H1 (cell line): ENCODE results near the gene DNAJB1. TPM values are rescaled to one million over a fixed set of nuclear protein-coding genes. Genes with fewer than 3 reads are reported as not detected.

ENCODE experiments used
- CTCF ChIA-PET: fragments of 300-600 bp; sonication (Branson Sonifier 250); formaldehyde crosslinking; loops from one replicate; lab custom pipeline; 2021; ENCODE audit not compliant: partially characterized antibody; lab: Charles Lee
- POLR2A ChIA-PET: fragments of 300-600 bp; sonication (Branson Sonifier 250); formaldehyde crosslinking; loops from one replicate; lab custom pipeline; 2021; ENCODE audit warnings: inconsistent platforms; ENCODE audit not compliant: partially characterized antibody; lab: Charles Lee
- DNase-seq, 2 experiments: peaks; one replicate each; pipeline versions ENCODE4 v3.0.0 to v3.0.0-alpha.2; 2010 to 2022; ENCODE audit warnings: low spot score in 2 of 2, low read depth in 1 of 2, mixed read lengths in 1 of 2
- FAIRE-seq: peaks from 2 replicates; lab custom pipeline; 2011; peaks lifted over from hg19 to GRCh38; lab: Jason Lieb, UNC
- H2AFZ ChIP-seq: 2 replicates; pipeline ENCODE4 v1.8.1; 2012; ENCODE audit warnings: low read length, inconsistent platforms
- H2AK5ac ChIP-seq: 2 replicates; pipeline ENCODE4 v1.6.1; 2013; ENCODE audit warnings: low read depth, low read length
- H2BK120ac ChIP-seq: replicated peaks from 2 replicates; pipeline ENCODE3; 2013; ENCODE audit warnings: low read depth, low read length, inconsistent platforms
- H2BK12ac ChIP-seq: 2 replicates; pipeline ENCODE4 v1.6.1; 2013; ENCODE audit warnings: low read depth, low read length
- H2BK15ac ChIP-seq: 2 replicates; pipeline ENCODE4 v1.6.1; 2013; ENCODE audit warnings: low read length
- H2BK20ac ChIP-seq: 2 replicates; pipeline ENCODE4 v1.6.1; 2013; ENCODE audit warnings: low read length
- H2BK5ac ChIP-seq: 2 replicates; pipeline ENCODE4 v1.6.1; 2013; ENCODE audit warnings: low read depth, low read length
- H3K14ac ChIP-seq: 2 replicates; pipeline ENCODE4 v1.6.1; 2013; ENCODE audit warnings: inconsistent platforms; ENCODE audit not compliant: insufficient read length
- H3K18ac ChIP-seq: 2 replicates; pipeline ENCODE4 v1.6.1; 2013; ENCODE audit warnings: low read length; ENCODE audit errors: extremely low read depth
- H3K23ac ChIP-seq: 2 replicates; pipeline ENCODE4 v1.6.1; 2013; ENCODE audit warnings: inconsistent platforms; ENCODE audit not compliant: insufficient read length
- H3K23me2 ChIP-seq: 2 replicates; pipeline ENCODE4 v1.6.1; 2013; ENCODE audit warnings: low read depth, low read length
- H3K27ac ChIP-seq: 2 replicates; pipeline ENCODE4 v1.6.1; 2011; ENCODE audit warnings: low read depth, low read length, inconsistent platforms
- H3K27me3 ChIP-seq, 4 experiments: replicated peaks in 1 of 4; 1 replicate in 1 of 4; 2 replicates in 3 of 4; pipeline versions ENCODE4 v1.6.1 to v1.8.1; 2011 to 2013; ENCODE audit warnings: low read length in 3 of 4, mild to moderate bottlenecking in 3 of 4, inconsistent platforms in 2 of 4, mixed read lengths in 2 of 4, moderate library complexity in 1 of 4; ENCODE audit not compliant: control insufficient read depth in 3 of 4, insufficient read depth in 3 of 4; ENCODE audit errors: extremely low read depth in 1 of 4
- H3K36me3 ChIP-seq, 4 experiments: 2 replicates each; pipeline versions ENCODE4 v1.6.1 to v1.8.1; 2011 to 2013; ENCODE audit warnings: mild to moderate bottlenecking in 4 of 4, low read length in 3 of 4, moderate library complexity in 2 of 4, control low read depth in 1 of 4, inconsistent platforms in 1 of 4; ENCODE audit not compliant: insufficient read depth in 4 of 4, control insufficient read depth in 2 of 4
- H3K4ac ChIP-seq: replicated peaks from 2 replicates; pipeline ENCODE3; 2013; ENCODE audit warnings: low read length, low read depth, mixed read lengths, inconsistent platforms; ENCODE audit not compliant: insufficient read length
- H3K4me1 ChIP-seq, 4 experiments: replicated peaks in 1 of 4; 1 replicate in 1 of 4; 2 replicates in 3 of 4; pipeline versions ENCODE4 v1.6.1 to v1.8.1; 2011 to 2013; ENCODE audit warnings: low read length in 3 of 4, inconsistent platforms in 2 of 4, mixed read lengths in 1 of 4; ENCODE audit not compliant: insufficient read depth in 4 of 4, control insufficient read depth in 3 of 4
- H3K4me2 ChIP-seq, 2 experiments: 2 replicates each; pipeline versions ENCODE4 v1.6.1 to v1.8.1; 2011 to 2013; ENCODE audit warnings: low read depth in 2 of 2, low read length in 2 of 2, control low read depth in 1 of 2, inconsistent platforms in 1 of 2, mild to moderate bottlenecking in 1 of 2; ENCODE audit not compliant: insufficient read depth in 1 of 2
- H3K4me3 ChIP-seq, 4 experiments: fragments of 200-600, 300-600 bp in 1 of 4; sonication (generic), shearing (Covaris generic), sonication (Bioruptor Twin) in 1 of 4; 2 replicates each; pipeline versions ENCODE4 v1.5.1 to v1.8.1; 2011 to 2016; ENCODE audit warnings: low read length in 4 of 4, low read depth in 3 of 4, control low read depth in 2 of 4, inconsistent platforms in 2 of 4, mild to moderate bottlenecking in 2 of 4, mixed read lengths in 1 of 4, moderate library complexity in 1 of 4; ENCODE audit not compliant: insufficient read depth in 2 of 4; ENCODE audit errors: extremely low read depth in 1 of 4
- H3K56ac ChIP-seq: replicated peaks from 2 replicates; pipeline ENCODE3; 2013; ENCODE audit warnings: low read depth, mild to moderate bottlenecking, mixed read lengths, low read length, inconsistent platforms; ENCODE audit not compliant: insufficient read length
- H3K79me1 ChIP-seq: 2 replicates; pipeline ENCODE4 v1.6.1; 2013; ENCODE audit warnings: low read depth, low read length, control low read depth
- H3K79me2 ChIP-seq, 2 experiments: 2 replicates each; pipeline versions ENCODE4 v1.6.1 to v1.8.1; 2012 to 2013; ENCODE audit warnings: low read length in 2 of 2, mild to moderate bottlenecking in 2 of 2, inconsistent platforms in 1 of 2; ENCODE audit not compliant: insufficient read depth in 2 of 2, control insufficient read depth in 1 of 2
- H3K9ac ChIP-seq, 4 experiments: replicated peaks in 1 of 4; 1 replicate in 1 of 4; 2 replicates in 3 of 4; pipeline versions ENCODE4 v1.6.1 to v1.8.1; 2011 to 2013; ENCODE audit warnings: low read depth in 3 of 4, low read length in 3 of 4, control low read depth in 2 of 4, mild to moderate bottlenecking in 2 of 4, moderate library complexity in 2 of 4, inconsistent platforms in 1 of 4; ENCODE audit errors: extremely low read depth in 1 of 4
- H3K9me3 ChIP-seq, 2 experiments: 2 replicates each; pipeline versions ENCODE4 v1.6.1 to v1.8.1; 2012 to 2013; ENCODE audit warnings: mild to moderate bottlenecking in 2 of 2, moderate library complexity in 2 of 2, control low read depth in 1 of 2, inconsistent platforms in 1 of 2, low read depth in 1 of 2, low read length in 1 of 2, mixed read lengths in 1 of 2; ENCODE audit not compliant: insufficient read depth in 2 of 2
- H4K20me1 ChIP-seq, 2 experiments: replicated peaks in 1 of 2; 2 replicates each; pipeline versions ENCODE3 to v1.8.1; 2011 to 2013; ENCODE audit warnings: inconsistent platforms in 2 of 2, low read length in 2 of 2, mild to moderate bottlenecking in 1 of 2; ENCODE audit not compliant: insufficient read depth in 2 of 2, control insufficient read depth in 1 of 2
- H4K5ac ChIP-seq: 2 replicates; pipeline ENCODE4 v1.6.1; 2013; ENCODE audit warnings: low read length, low read depth, mixed read lengths, inconsistent platforms; ENCODE audit not compliant: insufficient read length
- H4K8ac ChIP-seq: 2 replicates; pipeline ENCODE4 v1.8.0; 2013; ENCODE audit warnings: mild to moderate bottlenecking, moderate library complexity, low read length, inconsistent platforms; ENCODE audit not compliant: insufficient read depth; ENCODE audit errors: extremely low read depth
- H4K91ac ChIP-seq: replicated peaks from 2 replicates; pipeline ENCODE3; 2013; ENCODE audit warnings: low read length, mixed read lengths, inconsistent platforms; ENCODE audit not compliant: insufficient read length
- CEBPB ChIP-seq: IDR thresholded peaks from 2 replicates; pipeline ENCODE4 v1.6.1; 2012; ENCODE audit warnings: low read depth, low read length
- EZH2 ChIP-seq: fragments of 200-600 bp; sonication (generic); IDR thresholded peaks from 2 replicates; pipeline ENCODE4 v1.7.1; 2012; ENCODE audit warnings: low read depth, mild to moderate bottlenecking, moderate library complexity, low read length, inconsistent platforms; ENCODE audit not compliant: severe bottlenecking
- KDM1A ChIP-seq: fragments of 200-600, 300-600 bp; sonication (generic); IDR thresholded peaks from 2 replicates; pipeline ENCODE4 v1.7.1; 2016; ENCODE audit warnings: mild to moderate bottlenecking, low read length, borderline replicate concordance
- SIRT6 ChIP-seq: IDR thresholded peaks from one replicate; pipeline ENCODE4 v1.7.1; 2012; ENCODE audit warnings: low read length, inconsistent platforms
- SIX5 ChIP-seq: IDR thresholded peaks from 2 replicates; pipeline ENCODE4 v1.6.1; 2011; ENCODE audit warnings: mild to moderate bottlenecking, low read depth, low read length
- WGBS, 2 experiments: shearing (Covaris generic) in 1 of 2; methylation state at CpG; one replicate each; pipeline versions ENCODE4 v1.1.6 to v1.1.7; 2013 to 2015; ENCODE audit warnings: low lambda C conversion rate in 2 of 2, mixed read lengths in 2 of 2, inconsistent platforms in 1 of 2, low coverage in 1 of 2, missing lambda C conversion rate in 1 of 2; ENCODE audit not compliant: insufficient replicate concordance in 2 of 2, insufficient coverage in 1 of 2, insufficient read length in 1 of 2; ENCODE audit errors: extremely low coverage in 1 of 2, missing lambda C conversion rate in 1 of 2; 5-methylcytosine and 5-hydroxymethylcytosine counted together
- polyA plus RNA-seq, 7 experiments: library from polyadenylated mRNA; depleted of rRNA in 3 of 7; stranded (reverse) in 5 of 7; unstranded in 2 of 7; fragments of >200 nt in 5 of 7; fragments of 200-250 nt in 2 of 7; gene quantifications; 1 replicate in 5 of 7; 2 replicates in 1 of 7; 4 replicates in 1 of 7; pipeline versions ENCODE4 v1.2.1 to v1.2.3, GENCODE V29; 2011 to 2013; ENCODE audit warnings: missing spikeins in 2 of 7, mixed read lengths in 2 of 7
- total RNA-seq: library from RNA; stranded (reverse); fragmentation: NEBNext Ultra II Directional; extraction: Animal tissue kit (Norgen Biotek cat#: 25700); gene quantifications from 2 replicates; pipeline ENCODE4 v1.2.1, GENCODE V29; 2021

Gene DNAJB1
- total and polyA plus RNA-seq, 2 of the 8 experiments (the other 6 are each of a cell fraction or from before 2014, with no cell fraction given): 62.9 to 64.3 TPM

GRCh38 chr19:14471436-14472187 is 46.6 kb downstream of the DNAJB1 start:
- Histone ChIP-seq H3K27me3 (no peaks in the 10 kb centered on the region), H2BK20ac (no peak overlapping the region), H2AK5ac (no peak overlapping the region), H3K4me2 (peak overlapping the region; percentile 57 to 76; a peak in 3 of 4 replicates), H4K8ac (no peak overlapping the region), H2BK15ac (no peak overlapping the region), H2BK120ac (no peak overlapping the region), H2BK12ac (no peak overlapping the region), H3K23ac (no peak overlapping the region), H3K79me2 (no peaks in the 10 kb centered on the region), H3K4me1 (peaks cover 0 to 18% (median 15%) of the 10 kb centered on the region in 4 experiments; a peak in 6 of 7 replicates), H3K27ac (no peak overlapping the region), H3K4me3 (peak overlapping the region in 1 of 4 experiments; percentile 62; a peak in 2 of 8 replicates), H3K23me2 (peaks cover 4% of the 10 kb centered on the region), H3K36me3 (peaks cover 0 to 6% (median 4%) of the 10 kb centered on the region in 4 experiments; a peak in 4 of 8 replicates), H3K79me1 (no peaks in the 10 kb centered on the region), H4K20me1 (peaks cover 0 to 6% of the 10 kb centered on the region in 2 experiments), H2BK5ac (no peak overlapping the region), H2AFZ (no peak overlapping the region), H3K4ac (no peak overlapping the region), H4K91ac (no peak overlapping the region), H3K14ac (no peak overlapping the region), H3K9me3 (no peaks in the 10 kb centered on the region), H3K9ac (no peak overlapping the region), H3K18ac (no peak overlapping the region; the same call in 1 of the 2 replicates), H3K56ac (no peak overlapping the region), H4K5ac (no peak overlapping the region)
- TF ChIP-seq KDM1A (no peak), SIX5 (no peak), EZH2 (no peak), CEBPB (no peak), SIRT6 (no peak)
- ChIA-PET CTCF (interaction anchor here (0.6 to 4.2 kb wide), 19 partner anchors 10 to 321 kb away, joined by 3 to 20 read pairs (median 5); partner anchors contain the start of genes DNAJB1 and GIPC1), POLR2A (interaction anchor here (0.6 to 2.6 kb wide), 12 partner anchors 8 to 380 kb away, joined by 3 to 13 read pairs (median 4); partner anchors contain the start of genes ASF1B and DNAJB1)
- WGBS, 2 experiments: 78% methylated on average over 19 of the region's 46 CpGs; no CpG with 5 or more reads in 1 of the 2 experiments
- FAIRE-seq (no peak), DNase-seq (no peak)
